HCT116 (cell line): ENCODE measurements around the gene RIPK4. TPM values are rescaled to one million over a fixed set of nuclear protein-coding genes. Genes with fewer than 3 reads are reported as not detected.

Experiments
- ATAC-seq: fragments of 200-7000 bp; cut with Tn5 transposase; 2 replicates; pipeline ENCODE4 v1.9.1; 2020; ENCODE audit warnings: mild to moderate bottlenecking, moderate library complexity
- BruUV-seq: library from RNA; stranded (reverse); fragments of 400-500 nt; replicated peaks from 2 replicates; lab custom pipeline; 2021; lab: Mats Ljungman, UMichigan
- CTCF ChIA-PET: fragments of 300-600 bp; sonication (Branson Sonifier 250); formaldehyde crosslinking; loops from one replicate; lab custom pipeline; 2021; ENCODE audit warnings: antibody characterized with exemption; lab: Charles Lee
- POLR2A ChIA-PET: fragments of 300-600, 350-600 bp; sonication (Branson Sonifier 250); formaldehyde crosslinking; loops from one replicate; lab custom pipeline; 2021; ENCODE audit warnings: antibody characterized with exemption; lab: Charles Lee
- RAD21 ChIA-PET, 2 experiments: fragments of 300-600 bp; sonication (Branson Sonifier 250); formaldehyde crosslinking; loops; one replicate each; lab custom pipeline; 2023; ENCODE audit warnings: low total read pairs in 2 of 2; ENCODE audit not compliant: uncharacterized antibody in 2 of 2, unreplicated experiment in 2 of 2, low non-redundant PET in 1 of 2; lab: Charles Lee
- DNase-seq: peaks from one replicate; pipeline ENCODE4 v3.0.0-alpha.2; 2010; ENCODE audit warnings: low read depth, low spot score
- H2AFZ ChIP-seq: fragments of 200-600 bp; shearing (Covaris generic), sonication (generic); 2 replicates; pipeline ENCODE4 v1.6.1; 2017; ENCODE audit warnings: low read depth, mixed run types, mixed read lengths, antibody characterized with exemption, low read length; ENCODE audit not compliant: poor library complexity, severe bottlenecking
- H3K27ac ChIP-seq: 2 replicates; pipeline ENCODE4 v1.5.1; 2012; ENCODE audit warnings: low read depth, low read length
- H3K27me3 ChIP-seq: fragments of 200-600 bp; sonication (generic); 2 replicates; pipeline ENCODE4 v1.6.1; 2016; ENCODE audit warnings: mixed run types, low read length, mixed read lengths; ENCODE audit not compliant: insufficient read depth
- H3K36me3 ChIP-seq, 2 experiments: fragments of 200-500 bp in 1 of 2; fragments of 200-600 bp in 1 of 2; sonication (Bioruptor generic) in 1 of 2; sonication (generic) in 1 of 2; 2 replicates each; pipeline versions ENCODE4 v1.5.1 to v1.6.1; 2014 to 2016; ENCODE audit warnings: low read length in 2 of 2, inconsistent platforms in 1 of 2, mixed read lengths in 1 of 2, mixed run types in 1 of 2; ENCODE audit not compliant: insufficient read depth in 2 of 2, control insufficient read depth in 1 of 2
- H3K4me1 ChIP-seq, 2 experiments: fragments of 200-600 bp in 1 of 2; sonication (generic) in 1 of 2; 2 replicates each; pipeline versions ENCODE4 v1.5.1 to v1.6.1; 2012 to 2017; ENCODE audit warnings: low read length in 2 of 2, inconsistent platforms in 1 of 2, mild to moderate bottlenecking in 1 of 2, mixed read lengths in 1 of 2, mixed run types in 1 of 2, moderate library complexity in 1 of 2; ENCODE audit not compliant: insufficient read depth in 2 of 2, control insufficient read depth in 1 of 2
- H3K4me2 ChIP-seq: fragments of 200-600 bp; sonication (generic); 2 replicates; pipeline ENCODE4 v1.6.1; 2017; ENCODE audit warnings: mixed run types, low read length, mixed read lengths
- H3K4me3 ChIP-seq, 2 experiments: fragments of 200-600 bp in 1 of 2; sonication (generic) in 1 of 2; replicated peaks in 1 of 2; 2 replicates each; pipeline ENCODE4 v1.5.1; 2011 to 2016; ENCODE audit warnings: low read length in 2 of 2, control low read depth in 1 of 2, low read depth in 1 of 2, mild to moderate bottlenecking in 1 of 2, mixed read lengths in 1 of 2, mixed run types in 1 of 2
- H3K79me2 ChIP-seq: fragments of 200-600 bp; sonication (generic); 2 replicates; pipeline ENCODE4 v1.6.1; 2017; ENCODE audit warnings: mild to moderate bottlenecking, mixed run types, low read length, moderate library complexity, mixed read lengths; ENCODE audit not compliant: insufficient read depth
- H3K9ac ChIP-seq: fragments of 200-600 bp; sonication (generic); 2 replicates; pipeline ENCODE4 v1.6.1; 2016; ENCODE audit warnings: low read length, mixed read lengths
- H3K9me2 ChIP-seq: fragments of 200-600 bp; sonication (generic), shearing (Covaris generic); 2 replicates; pipeline ENCODE4 v1.6.1; 2017; ENCODE audit warnings: mixed run types, mild to moderate bottlenecking, moderate library complexity; ENCODE audit not compliant: insufficient read depth
- H3K9me3 ChIP-seq, 2 experiments: fragments of 200-500 bp in 1 of 2; fragments of 200-600 bp in 1 of 2; sonication (Bioruptor generic) in 1 of 2; sonication (generic) in 1 of 2; 2 replicates each; pipeline ENCODE4 v1.6.1; 2014 to 2017; ENCODE audit warnings: low read length in 2 of 2, mixed read lengths in 2 of 2, inconsistent platforms in 1 of 2, low read depth in 1 of 2, mild to moderate bottlenecking in 1 of 2, mixed run types in 1 of 2, moderate library complexity in 1 of 2; ENCODE audit not compliant: control insufficient read depth in 1 of 2, insufficient read depth in 1 of 2
- H4K20me1 ChIP-seq: fragments of 200-600 bp; sonication (generic), shearing (Covaris generic); 2 replicates; pipeline ENCODE4 v1.6.1; 2017; ENCODE audit warnings: mixed run types, mild to moderate bottlenecking, moderate library complexity; ENCODE audit not compliant: insufficient read depth
- CBX3 ChIP-seq: IDR thresholded peaks from 2 replicates; pipeline ENCODE4 v1.6.1; 2012; ENCODE audit warnings: low read depth
- CEBPB ChIP-seq: IDR thresholded peaks from 2 replicates; pipeline ENCODE4 v1.6.1; 2012; ENCODE audit warnings: low read depth
- EGR1 ChIP-seq: IDR thresholded peaks from 2 replicates; pipeline ENCODE4 v1.6.1; 2012; ENCODE audit warnings: low read depth
- ELF1 ChIP-seq: IDR thresholded peaks from 2 replicates; pipeline ENCODE4 v1.6.1; 2012; ENCODE audit warnings: low read depth, borderline replicate concordance
- EZH2 ChIP-seq: fragments of 200-600 bp; sonication (generic); IDR thresholded peaks from 2 replicates; pipeline ENCODE4 v1.6.1; 2017; ENCODE audit warnings: antibody characterized with exemption, mixed run types
- EZH2phosphoT487 ChIP-seq: fragments of 200-600 bp; IDR thresholded peaks from 2 replicates; pipeline ENCODE4 v1.6.1; 2018; ENCODE audit warnings: antibody characterized with exemption, borderline replicate concordance
- JUND ChIP-seq: IDR thresholded peaks from 2 replicates; pipeline ENCODE4 v1.6.1; 2012
- POLR2A ChIP-seq: IDR thresholded peaks from 2 replicates; pipeline ENCODE4 v1.7.0; 2011; ENCODE audit warnings: borderline replicate concordance; ENCODE audit not compliant: insufficient read depth, insufficient read length; ENCODE audit errors: extremely low read depth
- POLR2AphosphoS5 ChIP-seq: IDR thresholded peaks from 2 replicates; pipeline ENCODE4 v1.6.1; 2011; ENCODE audit warnings: mild to moderate bottlenecking, low read depth, low read length, moderate library complexity
- RAD21 ChIP-seq: IDR thresholded peaks from 2 replicates; pipeline ENCODE4 v1.6.1; 2012; ENCODE audit warnings: low read depth, mild to moderate bottlenecking
- SIN3A ChIP-seq: IDR thresholded peaks from 2 replicates; pipeline ENCODE4 v1.6.1; 2012; ENCODE audit warnings: low read depth
- SP1 ChIP-seq: IDR thresholded peaks from 2 replicates; pipeline ENCODE4 v1.6.1; 2012; ENCODE audit warnings: low read depth
- SRF ChIP-seq: IDR thresholded peaks from 2 replicates; pipeline ENCODE4 v1.6.1; 2012; ENCODE audit warnings: low read depth
- YY1 ChIP-seq: IDR thresholded peaks from 2 replicates; pipeline ENCODE4 v1.6.1; 2011; ENCODE audit warnings: low read length, low read depth, moderate library complexity, mild to moderate bottlenecking; ENCODE audit not compliant: insufficient replicate concordance; ENCODE audit errors: extremely low read depth
- ZBTB33 ChIP-seq: IDR thresholded peaks from 2 replicates; pipeline ENCODE4 v1.6.1; 2011; ENCODE audit warnings: mild to moderate bottlenecking, low read length, moderate library complexity; ENCODE audit not compliant: insufficient replicate concordance; ENCODE audit errors: extremely low read depth
- ZFX ChIP-seq: fragments of 450-650 bp; IDR thresholded peaks from 2 replicates; pipeline ENCODE4 v1.6.1; 2017
- ZNF274 ChIP-seq: fragments of 200-500 bp; sonication (Bioruptor generic); IDR thresholded peaks from 2 replicates; pipeline ENCODE4 v1.6.1; 2014; ENCODE audit warnings: mild to moderate bottlenecking, low read depth, low read length, inconsistent platforms
- intact Hi-C: fragments of 100-400 bp; cut with micrococcal nuclease; formaldehyde crosslinking; loops from 2 replicates; pipeline ENCODE4 v1.10.0; 2022
- total RNA-seq: library from RNA; stranded (reverse); gene quantifications from one replicate; pipeline ENCODE4 v1.2.1, GENCODE V29; 2021; ENCODE audit not compliant: unreplicated experiment
- TF ChIP-seq, protein P1 (sequence below): IDR thresholded peaks from 2 replicates; pipeline ENCODE4 v1.6.1; 2012; ENCODE audit warnings: low read depth

Gene RIPK4
- total RNA-seq, 1 experiment from 2014 or later, result 9.9 TPM

- no peak overlapping the region for H2AFZ ChIP-seq
- BruUV-seq, result no TSS peak
- no peak overlapping the region for H3K27ac ChIP-seq
- CTCF ChIA-PET, result no interaction called here
- H3K9me3 ChIP-seq, result no peaks in the 10 kb centered on the region
- no peaks in the 10 kb centered on the region for H4K20me1 ChIP-seq
- no peak for TF ChIP-seq EGR1
- TF ChIP-seq, all 23 proteins: peak for 0
- H3K9ac ChIP-seq, result no peak overlapping the region
- H3K36me3 ChIP-seq, result no peaks in the 10 kb centered on the region
- intact Hi-C loops, result no loop called here
- ATAC-seq, result no peak
- no peak overlapping the region for H3K4me3 ChIP-seq
- POLR2A ChIA-PET, result no interaction called here
- H3K79me2 ChIP-seq, result no peaks in the 10 kb centered on the region
- no peak overlapping the region for H3K4me2 ChIP-seq
- H3K9me2 ChIP-seq, result no peaks in the 10 kb centered on the region
- no peaks in the 10 kb centered on the region for H3K27me3 ChIP-seq
- no peak for DNase-seq
- RAD21 ChIA-PET, result no interaction called here
- peaks cover 28 to 31% of the 10 kb centered on the region in 2 experiments for H3K4me1 ChIP-seq
These were observed 57.7 kb downstream of the RIPK4 start for GRCh38 chr21:41709166-41709565.

DNA sequence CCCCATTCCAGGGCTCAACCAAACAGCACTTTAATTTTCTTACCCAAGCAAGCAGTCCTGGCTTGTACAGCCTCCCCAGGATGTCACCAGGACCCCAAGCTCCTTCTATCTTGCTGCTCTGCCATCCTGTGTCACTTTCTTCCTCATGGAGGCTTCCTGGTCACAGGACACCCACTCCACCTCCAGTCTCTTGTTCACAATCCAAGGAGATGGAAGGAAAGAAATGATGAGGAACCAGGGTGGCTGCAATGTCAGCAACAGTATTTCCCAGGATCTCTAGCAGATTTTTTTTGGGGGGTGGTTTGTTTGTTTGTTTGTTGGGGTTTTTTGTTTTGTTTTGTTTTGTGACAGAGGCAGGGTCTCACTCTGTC lies 58.9 kb downstream of the RIPK4 start:
- H4K20me1 ChIP-seq, result no peaks in the 10 kb centered on the region
- H3K4me3 ChIP-seq, result no peak overlapping the region
- intact Hi-C loops, result no loop called here
- H3K79me2 ChIP-seq, result no peaks in the 10 kb centered on the region
- no peak for ATAC-seq
- ChIA-PET POLR2A (no interaction called here), CTCF (interaction anchor here (1.7 kb wide), 1 partner anchor 95 kb away, joined by 5 read pairs; no protein-coding TSS in a partner anchor), RAD21 (no interaction called here)
- DNase-seq, result no peak
- H3K9me3 ChIP-seq, result no peaks in the 10 kb centered on the region
- H3K9ac ChIP-seq, result peak overlapping the region; percentile 25; the same call in 1 of the 2 replicates
- no peaks in the 10 kb centered on the region for H3K9me2 ChIP-seq
- H3K4me1 ChIP-seq, result peaks cover 30 to 35% of the 10 kb centered on the region in 2 experiments
- no peaks in the 10 kb centered on the region for H3K36me3 ChIP-seq
- BruUV-seq, result no TSS peak
- peak overlapping the region; percentile 50 for H3K4me2 ChIP-seq
- no peaks in the 10 kb centered on the region for H3K27me3 ChIP-seq
- H2AFZ ChIP-seq, result peak overlapping the region; percentile 7
- no peak overlapping the region for H3K27ac ChIP-seq
- no peak for TF ChIP-seq CEBPB
- TF ChIP-seq, protein P1, sequence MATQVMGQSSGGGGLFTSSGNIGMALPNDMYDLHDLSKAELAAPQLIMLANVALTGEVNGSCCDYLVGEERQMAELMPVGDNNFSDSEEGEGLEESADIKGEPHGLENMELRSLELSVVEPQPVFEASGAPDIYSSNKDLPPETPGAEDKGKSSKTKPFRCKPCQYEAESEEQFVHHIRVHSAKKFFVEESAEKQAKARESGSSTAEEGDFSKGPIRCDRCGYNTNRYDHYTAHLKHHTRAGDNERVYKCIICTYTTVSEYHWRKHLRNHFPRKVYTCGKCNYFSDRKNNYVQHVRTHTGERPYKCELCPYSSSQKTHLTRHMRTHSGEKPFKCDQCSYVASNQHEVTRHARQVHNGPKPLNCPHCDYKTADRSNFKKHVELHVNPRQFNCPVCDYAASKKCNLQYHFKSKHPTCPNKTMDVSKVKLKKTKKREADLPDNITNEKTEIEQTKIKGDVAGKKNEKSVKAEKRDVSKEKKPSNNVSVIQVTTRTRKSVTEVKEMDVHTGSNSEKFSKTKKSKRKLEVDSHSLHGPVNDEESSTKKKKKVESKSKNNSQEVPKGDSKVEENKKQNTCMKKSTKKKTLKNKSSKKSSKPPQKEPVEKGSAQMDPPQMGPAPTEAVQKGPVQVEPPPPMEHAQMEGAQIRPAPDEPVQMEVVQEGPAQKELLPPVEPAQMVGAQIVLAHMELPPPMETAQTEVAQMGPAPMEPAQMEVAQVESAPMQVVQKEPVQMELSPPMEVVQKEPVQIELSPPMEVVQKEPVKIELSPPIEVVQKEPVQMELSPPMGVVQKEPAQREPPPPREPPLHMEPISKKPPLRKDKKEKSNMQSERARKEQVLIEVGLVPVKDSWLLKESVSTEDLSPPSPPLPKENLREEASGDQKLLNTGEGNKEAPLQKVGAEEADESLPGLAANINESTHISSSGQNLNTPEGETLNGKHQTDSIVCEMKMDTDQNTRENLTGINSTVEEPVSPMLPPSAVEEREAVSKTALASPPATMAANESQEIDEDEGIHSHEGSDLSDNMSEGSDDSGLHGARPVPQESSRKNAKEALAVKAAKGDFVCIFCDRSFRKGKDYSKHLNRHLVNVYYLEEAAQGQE, result no peak
- TF ChIP-seq EGR1, result no peak
- no peak for TF ChIP-seq RAD21
- no peak for TF ChIP-seq CBX3
- TF ChIP-seq EZH2phosphoT487, result no peak
- no peak for TF ChIP-seq SP1
- TF ChIP-seq YY1, result no peak
- TF ChIP-seq POLR2A, result no peak
- TF ChIP-seq JUND, result no peak
- no peak for TF ChIP-seq SIN3A
- no peak for TF ChIP-seq ZBTB33
- no peak for TF ChIP-seq ELF1
- no peak for TF ChIP-seq EZH2
- TF ChIP-seq ZFX, result no peak
- TF ChIP-seq ZNF274, result no peak
- no peak for TF ChIP-seq SRF
- no peak for TF ChIP-seq POLR2AphosphoS5
